Fibroblast of the conjunctiva (primary cell): ENCODE data around the gene PSG4.
A peak's percentile ranks its signal among the peaks of the same experiment; 100 is the strongest.
"Not testable (repeated sequence)": the region's sequence is repeated elsewhere in the genome, so short reads cannot be mapped to it uniquely, and the experiment has no call there.

Experiments used
- DNase-seq: peaks from one replicate; pipeline ENCODE4 v3.0.0-alpha.2; 2010; ENCODE audit warnings: low read depth

The PSG4 gene

DNA sequence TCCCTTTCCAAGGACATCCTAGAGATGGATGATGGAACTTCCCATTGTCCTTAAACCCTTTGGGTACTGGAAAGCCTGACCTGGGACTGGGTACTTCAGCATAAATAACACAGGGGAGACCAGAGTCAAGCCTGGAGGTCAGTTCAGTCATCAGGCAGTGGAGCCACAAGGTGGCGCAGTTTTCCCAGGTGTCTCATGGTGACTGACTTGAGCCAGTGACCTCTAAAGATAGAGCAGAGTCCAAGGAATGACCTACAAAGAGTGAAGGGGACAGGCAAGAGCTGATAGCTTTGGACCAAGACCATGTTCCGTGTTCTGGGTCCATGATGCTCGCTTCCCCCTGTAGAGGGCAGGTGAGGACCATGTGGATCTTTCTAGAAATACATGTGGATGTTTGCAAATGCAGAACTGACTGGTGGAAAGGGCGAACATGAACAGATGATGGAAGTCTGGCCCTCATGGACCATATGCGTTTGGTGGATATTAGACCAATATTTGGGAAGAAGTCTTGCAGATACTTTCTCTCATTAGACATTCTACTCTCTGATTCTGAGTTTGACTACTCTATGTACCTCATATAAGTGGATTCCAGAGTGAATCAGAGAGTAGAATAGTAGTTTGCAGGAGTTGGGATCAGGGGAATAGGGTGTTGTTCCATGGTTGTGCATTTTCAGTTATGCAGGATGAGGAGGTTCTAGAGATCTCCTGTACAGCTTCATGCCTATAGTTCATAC lies 6.6 kb downstream of the PSG4 start:
- not testable (repeated sequence) for DNase-seq

GRCh38 chr19:43197666-43198397 lies 7.6 kb downstream of the PSG4 start:
- DNase-seq, result not testable (repeated sequence)

GRCh38 chr19:43194397-43194796 lies 11.0 kb downstream of the PSG4 start:
- DNase-seq, result not testable (repeated sequence)

- not testable (repeated sequence) for DNase-seq
Measured at GRCh38 chr19:43192381-43193155, 12.9 kb downstream of the PSG4 start.

DNA sequence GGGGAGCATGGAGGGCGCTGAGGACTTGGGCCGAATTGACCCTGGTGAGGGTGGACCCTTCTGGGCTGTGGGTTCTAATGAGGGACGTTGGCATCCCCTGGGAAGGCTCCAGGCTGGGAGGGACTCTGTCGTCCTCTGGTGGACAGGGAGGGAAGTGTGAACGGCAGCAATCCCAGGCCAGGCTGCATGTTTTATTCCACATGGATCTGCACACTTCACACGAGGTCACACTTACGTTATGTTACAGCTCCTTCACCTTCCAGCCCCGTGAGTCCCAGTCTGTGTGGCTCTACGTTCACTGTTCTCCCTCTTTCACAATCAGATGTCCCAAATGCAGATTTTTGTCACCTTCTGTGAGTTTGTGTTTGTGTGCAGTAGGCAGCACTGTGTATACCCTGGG lies 17.3 kb downstream of the PSG4 start:
- not testable (repeated sequence) for DNase-seq

GRCh38 chr19:43186311-43186935 lies 19.0 kb downstream of the PSG4 start, which contains the start of gene PSG5:
TSS of gene PSG5 (minus strand) at chr19:43186536. CDS start at chr19:43186405, 131 bp downstream.
- not testable (repeated sequence) for DNase-seq

DNA sequence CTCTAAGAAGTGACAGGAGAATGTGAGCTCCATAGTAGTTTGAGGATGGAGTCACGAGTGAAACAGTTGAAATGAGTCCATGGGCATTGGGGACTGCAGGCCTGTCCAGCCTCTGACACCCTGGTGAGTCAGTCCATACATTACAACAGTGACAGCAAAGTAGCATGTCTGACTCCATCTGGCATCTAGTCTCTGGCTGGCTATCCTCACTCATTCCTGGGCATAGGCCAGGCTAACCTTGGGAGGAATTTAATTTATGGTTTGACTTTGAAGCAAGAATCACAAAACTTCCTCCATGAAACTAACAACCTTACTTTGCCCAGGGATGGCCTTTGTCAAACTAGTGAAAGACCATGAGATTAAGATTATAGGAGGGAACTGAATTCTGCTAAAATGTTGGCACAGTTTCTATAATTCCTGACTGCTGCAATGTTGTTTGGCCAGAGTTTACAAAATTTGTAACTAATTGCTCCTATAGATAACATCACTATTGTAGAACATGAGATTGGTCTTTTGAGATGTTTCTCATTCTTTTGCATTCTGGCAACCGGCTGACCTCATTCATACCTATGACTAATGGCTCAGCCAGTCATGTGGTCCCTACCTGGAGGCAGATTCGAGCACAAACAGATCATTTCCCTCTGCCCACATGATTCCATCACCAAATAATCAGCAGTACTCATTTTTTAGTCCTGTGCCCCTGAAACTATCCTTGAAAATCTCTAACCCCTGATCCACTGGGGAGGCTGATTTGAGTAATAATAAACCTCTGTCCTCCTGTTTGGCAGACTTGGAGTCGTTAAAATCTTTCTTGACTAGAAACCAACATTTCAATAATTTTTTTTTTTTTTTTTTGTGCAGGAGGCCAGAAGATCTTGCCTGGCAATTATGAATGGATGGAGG lies 23.3 kb downstream of the PSG4 start:
- peak; percentile 3 for DNase-seq

- not testable (repeated sequence) for DNase-seq
Measured at GRCh38 chr19:43179569-43180147, 25.8 kb downstream of the PSG4 start.

DNA sequence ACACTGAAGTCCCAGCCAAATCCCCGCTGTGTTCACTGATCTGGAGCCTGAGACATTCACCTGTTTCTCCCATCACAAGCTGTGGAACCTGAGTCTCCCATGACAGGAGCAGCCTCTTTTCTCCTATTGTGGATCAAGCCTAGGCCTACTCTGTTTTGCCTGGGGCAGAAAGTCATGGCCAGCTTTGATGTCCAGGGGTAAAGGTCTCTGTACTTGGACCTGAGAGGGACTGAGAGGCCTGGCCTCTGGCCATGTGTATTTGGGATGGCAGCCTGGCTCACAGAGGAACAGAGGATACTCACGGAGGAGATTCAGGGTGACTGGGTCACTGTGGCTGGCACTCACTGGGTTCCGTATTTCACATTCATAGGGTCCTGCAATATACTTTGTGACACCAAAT lies 26.9 kb downstream of the PSG4 start:
- not testable (repeated sequence) for DNase-seq

DNA sequence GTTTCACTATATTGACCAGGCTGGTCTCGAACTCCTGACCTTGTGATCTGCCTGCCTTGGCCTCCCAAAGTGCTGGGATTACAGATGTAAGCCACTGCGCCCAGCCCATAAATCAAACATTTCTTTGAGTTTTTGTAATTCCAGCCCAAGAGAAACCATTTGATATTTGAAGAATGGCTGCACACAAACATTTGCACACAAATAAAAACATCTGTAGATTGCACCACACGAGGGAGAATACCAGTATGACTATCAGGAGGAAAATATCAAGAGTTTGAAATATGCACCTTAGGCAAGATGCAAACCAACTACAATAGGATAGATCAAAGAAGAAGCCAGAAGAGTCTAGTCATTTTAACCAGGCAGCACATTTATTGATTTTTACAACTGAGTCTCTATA lies 39.5 kb downstream of the PSG4 start:
- not testable (repeated sequence) for DNase-seq

DNA sequence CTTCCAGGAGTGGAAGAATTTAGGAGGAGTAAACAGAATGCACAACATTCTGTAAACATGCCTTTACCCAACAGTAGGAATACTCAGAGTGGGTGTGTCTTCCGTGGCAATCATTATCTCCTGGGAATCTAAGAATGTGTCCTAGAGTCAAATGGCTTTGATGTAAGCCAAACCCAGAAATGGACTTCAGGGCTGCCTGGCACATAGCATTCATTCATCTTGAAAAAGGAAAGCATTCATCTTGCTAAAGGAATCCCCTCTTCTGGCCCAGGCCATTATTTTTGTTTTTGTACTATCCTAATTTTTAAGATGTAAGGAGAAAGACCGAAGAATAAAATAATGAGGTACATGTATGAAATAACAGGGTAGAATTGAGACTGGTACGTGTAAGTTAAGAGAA lies 42.3 kb downstream of the PSG4 start:
- DNase-seq, result not testable (repeated sequence)

GRCh38 chr19:43162261-43162660 lies 43.2 kb downstream of the PSG4 start:
- not testable (repeated sequence) for DNase-seq

DNA sequence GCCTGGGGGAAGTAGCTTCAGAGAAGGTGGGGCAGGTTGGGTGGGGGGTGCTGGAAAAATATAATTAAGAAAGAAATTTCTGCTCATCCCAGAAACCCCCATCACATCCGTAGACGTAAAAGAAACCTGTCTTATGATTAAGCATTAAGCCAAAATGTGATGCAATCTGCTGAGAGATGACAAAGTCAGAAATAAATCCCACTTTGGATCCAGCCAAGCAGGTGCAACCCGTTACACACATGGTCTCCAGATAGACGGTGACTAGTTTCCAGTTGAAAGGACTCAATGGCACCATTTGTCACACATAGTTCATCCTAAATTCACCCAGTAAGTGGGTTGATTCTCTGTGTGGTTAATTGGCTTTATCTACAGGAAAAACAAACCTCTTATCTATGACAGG lies 53.2 kb downstream of the PSG4 start:
- no peak for DNase-seq

DNA sequence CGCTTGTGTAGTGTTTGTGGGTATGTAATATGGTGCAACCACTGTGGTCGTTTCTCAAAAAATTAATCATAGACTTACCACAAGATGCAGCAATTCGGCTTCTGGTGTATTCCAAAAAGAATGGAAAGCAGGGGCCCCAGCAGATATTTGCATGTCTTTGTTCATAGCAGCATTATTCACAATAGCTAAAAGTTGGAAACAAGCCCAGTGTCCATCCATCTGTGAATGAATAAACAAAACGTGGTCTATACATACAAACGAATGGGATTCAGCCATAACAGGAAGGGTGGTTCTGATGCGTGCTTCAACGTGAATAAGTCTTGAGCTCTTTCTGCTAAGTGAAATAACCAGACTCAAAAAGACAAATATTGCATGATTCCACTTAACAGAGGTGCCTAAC lies 55.6 kb downstream of the PSG4 start:
- not testable (repeated sequence) for DNase-seq

DNA sequence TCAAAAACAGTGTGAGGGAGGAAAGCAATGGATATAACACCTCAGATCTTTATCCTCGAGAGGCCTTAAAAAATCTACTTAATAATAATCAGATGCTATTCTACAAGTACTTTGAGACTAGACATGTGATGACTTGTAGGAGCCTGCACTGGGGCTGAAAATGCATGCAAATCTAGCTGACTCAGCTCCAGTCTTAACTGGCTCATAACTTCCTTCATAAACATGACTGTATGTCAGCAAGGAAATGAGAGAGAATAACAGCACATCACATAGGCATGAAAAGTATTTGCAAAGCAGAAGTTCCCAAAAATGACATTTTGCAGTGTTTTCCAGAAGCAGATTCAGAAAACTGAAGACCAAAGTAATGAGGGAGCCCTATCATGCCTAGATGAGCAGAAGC lies 57.2 kb downstream of the PSG4 start:
- DNase-seq, result no peak
